HG03558 (cell line): Measurements from ENCODE around the gene AKAP7.
"Not testable (repeated sequence)": the region's sequence is repeated elsewhere in the genome, so short reads cannot be mapped to it uniquely, and the experiment has no call there.

Source experiments
- ATAC-seq: cut with Tn5 transposase; IDR thresholded peaks from one replicate; pipeline ENCODE4 v1.9.1; 2021; ENCODE audit warnings: moderate number of reproducible peaks; ENCODE audit not compliant: unreplicated experiment; ENCODE audit errors: extremely low read depth

The AKAP7 gene

DNA sequence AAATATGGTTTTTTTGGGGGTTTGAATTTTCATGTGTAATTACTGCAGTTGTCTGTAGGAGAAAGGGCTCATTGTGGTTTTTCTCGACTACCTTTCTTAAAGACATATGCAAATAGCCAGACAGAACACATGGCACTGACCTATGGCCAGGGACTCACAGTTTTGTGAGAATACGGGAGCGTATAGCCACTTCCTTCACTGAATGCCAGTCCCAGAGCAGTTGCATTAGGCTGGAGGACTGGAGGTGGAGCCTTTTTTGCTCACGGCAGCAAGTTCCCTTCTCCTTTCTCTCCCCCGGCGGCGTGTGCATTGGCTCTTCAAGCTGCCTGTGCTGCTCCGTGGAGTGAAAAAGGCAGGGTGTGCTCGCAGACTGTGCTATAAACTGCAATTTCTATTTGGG is 114.9 kb downstream of the AKAP7 start:
- no peak for ATAC-seq

- no peak for ATAC-seq
Measured at GRCh38 chr6:131250936-131251335, 115.7 kb downstream of the AKAP7 start.

- ATAC-seq = no peak
Measured at GRCh38 chr6:131251590-131252199, 116.4 kb downstream of the AKAP7 start.

DNA sequence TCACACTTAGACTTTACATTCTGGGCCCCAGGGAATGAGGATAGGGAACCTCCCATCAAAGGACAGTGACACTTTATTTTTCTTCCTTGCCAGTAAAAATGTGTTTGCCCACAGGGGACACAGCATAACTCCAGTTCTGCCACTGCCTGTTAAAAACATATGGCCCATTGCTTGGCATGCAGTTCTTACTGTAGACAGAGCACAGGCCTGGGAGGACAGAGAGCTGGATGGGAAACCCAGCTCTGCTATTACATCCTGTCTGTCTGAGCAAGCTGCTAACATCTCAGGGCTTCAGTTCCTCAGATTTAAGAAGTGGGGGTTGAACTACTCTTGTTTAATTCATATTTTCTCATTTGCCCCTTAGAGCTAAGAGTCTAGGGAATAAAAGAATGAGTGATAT is 120.2 kb downstream of the AKAP7 start:
- no peak for ATAC-seq

GRCh38 chr6:131255911-131256310 is 120.6 kb downstream of the AKAP7 start:
- ATAC-seq = no peak

DNA sequence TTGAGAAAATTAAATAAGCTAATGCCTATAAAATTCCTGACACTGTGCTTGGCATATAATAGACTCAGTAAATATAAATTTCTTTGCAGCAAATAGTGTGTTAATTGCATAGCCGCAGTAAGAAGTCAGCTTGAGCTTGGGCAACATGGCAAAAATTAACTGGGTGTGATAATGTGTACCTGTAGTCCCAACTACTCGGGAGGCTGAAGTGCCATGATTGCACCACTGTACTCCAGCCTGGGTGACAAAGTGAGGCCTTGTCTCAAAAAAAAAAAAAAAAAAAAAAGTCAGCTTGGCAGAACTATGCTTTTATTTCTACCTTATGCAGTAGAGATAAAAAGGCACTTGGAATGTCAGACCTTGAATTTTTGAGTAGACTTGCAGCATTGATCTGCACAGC is 121.8 kb downstream of the AKAP7 start:
- no peak for ATAC-seq

DNA sequence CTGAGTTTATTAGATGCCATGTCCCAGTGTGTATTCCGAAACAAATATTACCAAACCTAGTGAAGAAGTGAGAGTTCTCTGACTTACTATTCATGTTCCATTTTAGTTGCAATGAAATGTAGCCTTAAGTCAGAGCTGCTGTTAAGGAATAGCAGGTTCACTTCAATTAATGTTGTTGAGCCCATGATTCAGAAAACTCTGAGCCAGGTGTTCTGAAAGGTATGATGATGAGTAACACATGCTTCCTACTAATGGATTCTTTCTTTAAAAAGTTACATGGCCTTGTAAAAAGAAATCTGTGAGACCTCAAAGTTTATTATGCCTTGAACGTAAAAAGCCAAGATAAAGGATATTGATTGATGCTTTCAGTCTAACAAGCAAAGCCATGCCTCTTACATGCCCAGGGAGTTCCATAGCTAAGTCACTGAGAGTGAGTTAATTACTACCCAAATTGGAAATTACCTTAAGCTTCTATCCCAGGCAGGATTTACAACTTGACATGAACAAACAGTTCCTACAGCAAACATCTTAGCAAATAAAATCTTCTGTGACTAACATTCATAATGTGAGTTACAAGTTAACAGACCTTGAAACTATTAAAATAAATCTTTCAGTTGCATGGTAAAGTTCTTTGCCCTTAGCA is 122.9 kb downstream of the AKAP7 start:
- no peak for ATAC-seq

- ATAC-seq = no peak
Measured at GRCh38 chr6:131258816-131259476, 123.7 kb downstream of the AKAP7 start.

GRCh38 chr6:131260960-131261359 is 125.7 kb downstream of the AKAP7 start:
- not testable (repeated sequence) for ATAC-seq

DNA sequence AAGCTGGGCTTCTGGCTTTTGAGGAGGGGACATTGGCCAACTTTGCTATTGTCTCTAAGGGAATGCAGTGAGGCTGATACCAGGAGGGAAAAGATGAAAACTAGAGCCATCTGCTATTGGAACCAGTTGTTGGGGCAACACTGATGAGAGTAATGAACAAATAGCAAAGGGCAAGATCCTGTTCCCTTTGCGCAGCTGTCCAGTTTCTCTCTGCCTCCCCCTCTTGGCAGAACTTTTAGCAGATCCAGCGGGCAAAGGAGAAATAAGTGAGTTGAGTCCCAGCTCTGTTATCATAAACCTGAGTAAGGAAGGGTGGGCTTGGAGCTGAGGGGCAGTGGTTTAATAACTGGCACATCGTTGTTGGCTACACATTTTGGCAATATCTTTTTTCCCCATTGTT is 126.8 kb downstream of the AKAP7 start:
- ATAC-seq = no peak

GRCh38 chr6:131265939-131266338 is 130.7 kb downstream of the AKAP7 start:
- ATAC-seq = no peak

DNA sequence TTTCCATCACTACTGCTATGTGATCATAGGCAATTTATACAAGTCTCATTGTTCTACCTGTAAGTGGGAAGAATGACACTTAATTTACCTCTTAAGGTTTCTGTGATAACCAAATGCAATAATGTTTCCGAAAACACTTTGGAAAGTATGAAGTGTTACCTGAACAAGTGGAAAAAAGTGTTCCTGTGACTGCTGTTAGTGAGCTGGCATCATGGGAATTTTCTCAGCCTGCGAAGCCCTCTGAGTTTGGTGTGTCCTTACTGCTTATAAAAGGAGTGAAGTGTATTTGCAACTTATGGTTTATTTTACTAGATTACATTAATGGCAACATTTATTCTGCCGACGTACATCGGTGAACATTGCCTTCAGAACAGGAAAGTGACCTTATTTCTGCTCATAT is 133.0 kb downstream of the AKAP7 start:
- no peak for ATAC-seq

GRCh38 chr6:131269565-131270391 is 134.5 kb downstream of the AKAP7 start:
- ATAC-seq = no peak

- no peak for ATAC-seq
Measured at GRCh38 chr6:131270534-131270933, 135.3 kb downstream of the AKAP7 start.

- no peak for ATAC-seq
Measured at GRCh38 chr6:131275273-131275672, 140.0 kb downstream of the AKAP7 start.

DNA sequence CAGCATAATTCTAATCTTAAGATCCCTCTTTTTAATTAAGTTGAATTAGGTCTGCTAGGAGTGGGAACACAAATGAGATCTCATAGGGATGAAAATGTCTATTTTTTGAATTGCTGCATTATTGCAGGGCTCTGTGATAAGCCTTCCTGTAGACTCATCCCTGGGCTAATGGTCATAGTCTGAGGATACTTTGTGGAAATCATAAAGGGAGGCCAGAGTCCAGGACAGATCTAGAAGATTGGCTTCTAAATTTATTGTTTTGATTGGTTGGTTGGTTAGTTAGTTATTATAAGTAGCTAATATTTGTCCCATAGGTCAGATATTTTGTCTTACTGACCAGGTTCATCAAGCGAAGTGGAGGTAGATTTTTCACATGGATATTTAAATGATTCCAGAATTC is 142.3 kb downstream of the AKAP7 start:
- ATAC-seq = no peak

DNA sequence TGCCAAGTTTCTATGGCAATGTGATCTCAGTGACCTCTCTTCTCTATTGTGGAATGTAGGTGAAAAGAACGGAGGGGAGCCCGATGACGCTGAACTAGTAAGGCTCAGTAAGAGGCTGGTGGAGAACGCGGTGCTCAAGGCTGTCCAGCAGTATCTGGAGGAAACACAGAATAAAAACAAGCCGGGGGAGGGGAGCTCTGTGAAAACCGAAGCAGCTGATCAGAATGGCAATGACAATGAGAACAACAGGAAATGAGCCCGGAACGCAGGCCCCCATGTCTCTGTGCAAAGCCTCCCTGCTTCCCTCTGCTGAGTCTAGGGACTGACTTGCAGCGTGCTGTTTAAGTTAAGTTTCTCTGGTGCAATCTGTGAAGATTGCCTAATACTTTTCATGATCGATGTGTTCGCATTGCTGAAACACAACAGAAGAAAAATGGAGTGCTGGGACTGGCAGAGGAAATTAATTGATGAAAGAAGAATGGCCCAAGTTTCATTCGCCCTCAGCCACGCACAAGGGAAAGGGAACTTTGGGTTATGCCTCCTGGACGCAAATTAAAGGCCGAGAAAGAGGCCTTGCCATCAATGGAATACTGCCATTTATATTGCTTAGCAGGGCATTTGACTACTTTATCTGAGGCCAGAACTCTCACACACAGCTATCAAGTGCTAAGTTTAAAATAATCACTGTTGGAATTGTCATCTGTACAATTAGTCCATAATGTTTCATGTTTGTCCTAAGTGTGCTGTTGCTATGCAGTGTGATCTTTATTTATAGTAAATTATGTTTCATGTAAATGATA is 146.4 kb downstream of the AKAP7 start:
- ATAC-seq = no peak

DNA sequence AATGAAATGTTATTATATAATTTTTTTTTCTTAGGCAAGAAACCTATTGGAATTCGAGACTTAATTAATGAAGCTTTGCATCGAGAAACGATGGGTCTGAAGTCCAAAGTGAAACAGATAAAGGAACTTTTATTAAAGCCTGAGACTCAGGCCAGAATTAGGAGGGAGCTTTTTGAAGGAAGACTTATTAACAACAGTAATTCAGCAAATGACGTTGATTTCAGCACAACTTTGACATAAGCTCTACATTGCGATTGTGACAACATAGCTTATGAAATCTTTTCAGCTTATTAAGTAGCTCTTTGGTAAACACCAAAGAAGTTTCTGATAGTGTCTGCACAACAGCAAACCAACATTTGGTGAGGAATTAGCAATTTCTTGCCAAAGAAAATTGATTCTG is 147.1 kb downstream of the AKAP7 start:
- ATAC-seq = no peak

- ATAC-seq = no peak
Measured at GRCh38 chr6:131283466-131284175, 148.4 kb downstream of the AKAP7 start.

DNA sequence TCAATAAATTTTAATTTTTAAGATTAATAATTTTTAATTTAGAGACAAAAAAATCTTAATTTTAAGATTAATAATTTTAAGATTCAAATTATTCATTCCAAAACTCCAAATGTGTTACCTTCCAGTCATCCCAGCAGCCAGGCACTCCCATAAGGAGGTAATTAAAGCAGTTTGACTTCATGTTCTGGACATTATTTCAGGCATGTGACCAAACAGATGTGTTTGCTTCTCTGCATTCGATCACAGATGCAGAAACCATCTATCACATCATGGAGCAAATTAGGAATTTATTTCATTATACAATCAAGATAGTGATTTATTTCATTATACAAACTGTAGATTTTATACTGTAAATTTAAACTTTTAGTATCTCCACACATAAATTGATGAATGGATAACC is 150.3 kb downstream of the AKAP7 start:
- no peak for ATAC-seq
